Fibroblast of the conjunctiva (primary cell): ENCODE results near the gene LCNL1.

ENCODE experiments used
- DNase-seq: peaks from one replicate; pipeline ENCODE4 v3.0.0-alpha.2; 2010; ENCODE audit warnings: low read depth

Gene LCNL1

DNA sequence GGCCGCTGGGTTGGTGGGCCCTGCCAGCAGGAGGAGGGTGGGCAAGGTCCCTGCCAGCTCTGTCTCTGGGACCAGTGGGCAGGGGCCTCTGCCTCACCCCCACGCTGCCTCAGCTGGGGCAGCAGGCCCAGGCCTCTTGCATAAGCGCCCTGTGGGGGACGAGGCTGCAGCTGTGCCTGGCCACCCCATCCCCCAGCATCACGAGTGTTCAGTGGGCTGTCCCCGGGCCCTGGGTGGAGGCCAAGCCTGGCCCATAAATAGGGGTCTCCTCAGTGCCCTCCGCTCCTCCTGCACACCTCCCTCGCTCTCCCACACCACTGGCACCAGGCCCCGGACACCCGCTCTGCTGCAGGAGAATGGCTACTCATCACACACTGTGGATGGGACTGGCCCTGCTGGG lies 5.6 kb upstream of the LCNL1 start, which contains the start of gene PTGDS:
PTGDS (plus strand) TSS at position 282 of the 400 bp plus-strand sequence; CDS start at position 357, 75 bp downstream.
- no peak for DNase-seq

DNA sequence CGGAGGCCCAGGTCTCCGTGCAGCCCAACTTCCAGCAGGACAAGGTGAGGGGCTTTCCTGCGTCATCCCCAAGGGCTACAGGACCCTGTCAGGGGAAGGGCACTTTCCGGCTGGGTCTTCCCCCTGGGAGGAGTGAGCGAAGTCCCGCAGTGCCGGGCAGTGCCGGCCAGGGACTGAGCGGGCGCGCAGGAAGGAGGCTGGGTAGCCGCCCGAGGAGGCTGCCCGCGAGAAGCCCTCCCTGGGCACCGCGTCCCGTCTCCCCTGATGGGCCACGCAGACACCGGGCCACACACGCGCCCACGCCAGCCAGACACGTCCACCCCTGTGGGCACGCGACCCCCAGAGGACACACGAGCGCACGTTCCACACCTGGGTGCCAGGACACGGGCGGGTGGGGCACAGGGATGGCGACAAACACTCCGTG lies 5.1 kb upstream of the LCNL1 start:
- no peak for DNase-seq

DNA sequence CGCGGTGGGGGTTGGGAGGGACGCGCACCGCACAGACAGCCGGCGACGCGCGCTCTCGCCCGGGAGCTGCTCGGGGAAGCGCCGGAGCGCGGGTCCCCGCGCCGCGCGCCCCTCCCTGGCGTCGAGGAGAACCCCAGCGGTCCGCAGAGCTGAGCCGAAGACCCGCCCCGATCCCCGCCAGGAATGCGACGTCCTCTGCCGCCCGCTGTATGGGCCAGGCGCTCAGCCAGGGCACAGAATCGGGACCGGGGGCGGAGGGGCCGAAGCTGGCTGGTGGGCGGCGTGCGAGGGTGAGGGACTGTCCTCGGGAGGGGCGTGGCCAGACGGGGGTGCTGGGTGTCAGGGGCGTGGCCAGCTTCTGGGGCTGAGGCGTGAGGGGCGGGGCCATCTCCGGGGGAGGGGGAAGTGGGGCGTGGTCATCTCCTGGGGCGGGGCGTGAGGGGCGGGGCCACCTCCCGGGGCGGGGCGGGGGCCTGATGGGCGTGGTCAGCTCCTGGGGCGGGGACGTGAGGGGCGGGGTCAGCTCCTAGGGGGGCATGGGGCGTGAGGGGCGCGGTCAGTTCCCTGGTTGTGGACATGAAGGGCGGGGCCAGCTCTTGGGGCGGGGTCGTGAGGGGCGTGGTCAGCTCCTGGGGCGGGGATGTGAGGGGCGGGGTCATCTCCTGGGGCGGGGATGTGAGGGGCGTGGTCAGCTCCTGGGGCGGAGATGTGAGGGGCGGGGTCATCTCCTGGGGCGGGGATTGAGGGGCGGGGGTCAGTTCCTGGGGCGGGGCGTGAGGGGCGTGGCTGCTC lies 4.5 kb upstream of the LCNL1 start:
- no peak for DNase-seq

DNA sequence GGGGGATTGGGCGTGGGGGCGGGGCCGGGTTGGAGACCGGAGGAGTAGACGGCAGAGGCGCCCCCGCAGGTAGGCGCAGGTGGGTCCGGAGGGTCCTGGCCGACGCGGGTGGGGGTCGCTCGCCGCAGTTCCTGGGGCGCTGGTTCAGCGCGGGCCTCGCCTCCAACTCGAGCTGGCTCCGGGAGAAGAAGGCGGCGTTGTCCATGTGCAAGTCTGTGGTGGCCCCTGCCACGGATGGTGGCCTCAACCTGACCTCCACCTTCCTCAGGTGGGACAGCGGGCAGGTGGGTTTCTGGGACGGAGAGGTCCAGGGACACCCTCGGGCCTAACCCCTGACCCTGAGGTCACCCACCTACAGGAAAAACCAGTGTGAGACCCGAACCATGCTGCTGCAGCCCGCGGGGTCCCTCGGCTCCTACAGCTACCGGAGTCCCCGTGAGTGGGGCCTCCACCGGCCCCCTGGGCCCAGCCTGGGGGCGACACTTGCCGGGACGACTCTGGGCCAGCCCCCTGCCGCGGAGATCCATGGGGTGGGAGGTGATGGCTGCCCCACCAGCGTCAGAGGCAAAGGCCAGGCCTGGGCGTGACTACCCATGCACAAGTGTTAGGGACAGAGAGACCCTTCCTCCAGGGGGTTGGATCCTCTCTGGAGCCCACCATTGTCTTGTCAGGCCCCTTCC lies 3.8 kb upstream of the LCNL1 start:
- DNase-seq, result no peak

DNA sequence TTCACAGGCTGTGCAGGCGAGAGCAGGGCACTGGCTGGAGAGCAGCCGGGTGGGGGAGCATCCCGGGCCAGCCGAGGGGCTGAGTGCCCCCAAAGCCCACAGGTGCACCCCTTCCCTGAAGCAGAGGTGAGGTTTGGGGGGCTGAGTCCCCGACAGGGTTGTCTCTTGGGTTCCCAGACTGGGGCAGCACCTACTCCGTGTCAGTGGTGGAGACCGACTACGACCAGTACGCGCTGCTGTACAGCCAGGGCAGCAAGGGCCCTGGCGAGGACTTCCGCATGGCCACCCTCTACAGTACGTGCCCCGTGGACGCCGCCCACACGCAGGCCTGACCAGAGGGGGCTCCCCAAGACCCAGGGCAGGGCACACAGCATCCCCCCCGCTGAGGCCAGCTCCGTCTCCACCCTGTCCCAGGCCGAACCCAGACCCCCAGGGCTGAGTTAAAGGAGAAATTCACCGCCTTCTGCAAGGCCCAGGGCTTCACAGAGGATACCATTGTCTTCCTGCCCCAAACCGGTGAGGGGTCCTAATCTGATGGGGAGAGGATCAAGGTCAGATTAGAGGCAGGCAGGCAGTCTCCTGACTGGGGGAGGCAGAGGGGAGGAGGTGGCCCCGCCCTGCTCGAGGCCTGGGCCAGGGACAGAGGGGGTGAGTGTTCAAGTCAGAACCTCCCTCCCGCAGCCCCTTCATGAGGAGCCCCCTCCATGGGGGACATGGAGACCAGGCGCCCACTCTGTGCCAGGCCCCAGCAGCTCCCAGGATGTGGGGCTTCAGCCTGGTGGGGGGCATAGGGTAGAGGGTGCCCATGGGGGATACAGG lies 2.8 kb upstream of the LCNL1 start:
- no peak for DNase-seq

DNA sequence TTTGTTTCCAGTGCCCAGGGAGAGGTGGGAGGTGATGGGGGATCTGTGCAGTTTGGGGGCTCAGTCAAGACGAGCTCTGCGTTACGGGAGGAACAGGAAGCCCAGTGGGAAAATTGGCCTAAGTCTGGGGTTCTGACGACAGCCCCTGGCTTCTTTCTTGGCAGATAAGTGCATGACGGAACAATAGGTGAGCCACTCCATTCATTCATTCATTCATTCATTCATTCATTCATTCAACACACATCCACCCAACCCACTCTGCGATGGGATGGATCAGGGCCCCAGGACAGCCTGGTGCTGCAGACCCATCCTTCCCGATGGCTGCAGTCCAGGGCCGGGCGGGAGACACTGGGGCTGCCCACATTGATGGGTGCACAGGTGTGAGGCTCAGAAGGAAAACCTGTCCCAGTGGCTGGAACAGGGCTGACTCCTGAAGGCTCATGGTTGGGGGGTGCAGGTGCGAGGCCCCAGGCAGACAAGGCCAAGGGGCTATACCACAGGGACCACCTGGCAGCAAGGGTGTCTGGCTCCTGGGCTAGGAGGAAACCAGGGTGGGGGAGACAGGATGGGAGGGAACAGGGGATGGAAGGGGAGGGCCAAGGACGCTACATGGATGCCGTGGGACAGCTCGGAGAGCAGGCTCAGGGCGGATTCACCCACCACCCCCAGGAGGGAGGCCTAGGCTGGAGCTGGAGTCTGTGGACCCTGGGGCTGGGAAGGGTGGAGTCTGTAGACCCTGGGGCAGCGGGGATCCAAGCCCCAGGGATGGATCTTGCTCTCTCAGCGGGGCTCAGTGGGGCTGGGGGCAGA lies 1.9 kb upstream of the LCNL1 start:
- no peak for DNase-seq

DNA sequence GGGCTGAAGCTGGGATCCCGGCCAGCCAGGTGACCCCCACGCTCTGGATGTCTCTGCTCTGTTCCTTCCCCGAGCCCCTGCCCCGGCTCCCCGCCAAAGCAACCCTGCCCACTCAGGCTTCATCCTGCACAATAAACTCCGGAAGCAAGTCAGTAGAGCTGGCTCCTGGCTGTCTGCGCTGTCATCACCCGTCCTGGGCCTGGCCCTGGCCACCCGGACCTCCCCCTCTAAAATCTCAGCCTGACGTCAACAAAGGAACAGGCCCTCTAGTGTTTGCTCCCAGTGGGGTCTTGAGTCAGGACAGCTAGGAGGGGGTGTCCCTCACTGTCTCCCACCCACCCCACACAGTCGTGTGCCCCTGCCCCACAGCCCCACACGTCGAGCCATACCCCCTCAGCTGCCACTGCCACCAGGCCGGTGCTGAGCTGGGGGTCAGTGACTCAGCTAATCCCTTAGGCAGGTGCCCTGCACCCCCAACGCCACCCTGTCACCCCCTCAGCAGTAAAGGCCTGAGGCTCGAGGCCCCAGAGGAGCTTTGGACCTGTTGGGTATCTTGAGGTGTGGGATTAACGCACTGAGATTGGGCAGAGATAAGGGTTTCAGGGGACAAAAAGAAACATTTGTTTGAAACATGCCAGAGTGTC lies 1.1 kb upstream of the LCNL1 start:
- DNase-seq, result no peak

DNA sequence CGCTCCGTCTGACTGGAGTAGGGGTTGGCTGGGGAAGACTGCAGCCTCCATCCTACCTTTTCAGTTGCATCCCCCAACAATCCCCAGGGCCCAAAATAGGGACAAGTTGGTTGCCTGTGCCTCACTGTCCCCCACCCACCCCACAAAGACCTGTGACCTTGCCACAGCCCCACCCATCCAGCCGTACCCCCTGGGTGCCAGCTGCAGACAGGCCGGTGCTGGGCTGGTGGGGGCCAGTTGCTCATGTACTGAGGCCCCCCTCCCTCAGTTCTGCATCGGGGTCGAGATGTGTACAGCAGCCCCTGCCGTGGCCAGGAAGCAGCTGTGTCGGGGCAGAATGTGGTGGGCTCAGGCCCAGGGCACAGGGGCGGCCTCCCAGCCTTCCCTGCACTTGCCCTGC lies 374 bp downstream of the LCNL1 start:
- DNase-seq, result no peak

DNA sequence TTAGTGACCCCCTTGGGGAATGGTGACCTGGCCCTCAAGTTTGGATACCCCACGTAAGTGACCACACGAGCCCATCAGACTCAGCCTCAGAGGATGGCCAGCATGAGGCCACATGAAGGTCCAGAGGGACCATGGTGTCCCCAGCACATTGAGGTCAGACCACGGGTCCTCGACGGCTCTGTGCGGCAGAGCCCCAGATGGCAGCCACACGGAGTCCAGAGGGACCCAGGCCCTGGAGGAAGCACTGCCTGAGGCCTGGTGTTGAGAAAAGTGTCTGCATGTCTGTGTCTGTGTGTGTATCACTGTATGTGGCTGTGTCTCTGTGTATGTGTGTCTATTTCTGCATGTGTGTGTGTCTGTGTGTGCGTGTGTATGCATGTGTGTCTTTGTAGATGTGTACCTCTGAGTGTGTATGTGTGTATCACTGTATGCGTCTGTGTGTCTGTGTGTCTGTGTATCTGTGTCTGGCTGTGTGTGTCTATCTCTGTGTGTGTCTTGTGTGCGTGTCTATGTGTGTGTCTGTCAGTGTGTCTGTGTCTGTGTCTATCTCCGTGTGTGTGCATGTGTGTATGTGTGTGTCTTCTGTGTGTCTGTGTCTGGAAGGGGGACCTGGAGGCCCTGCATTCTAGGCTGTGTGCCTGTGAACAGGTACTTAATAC lies 992 bp downstream of the LCNL1 start:
- no peak for DNase-seq

DNA sequence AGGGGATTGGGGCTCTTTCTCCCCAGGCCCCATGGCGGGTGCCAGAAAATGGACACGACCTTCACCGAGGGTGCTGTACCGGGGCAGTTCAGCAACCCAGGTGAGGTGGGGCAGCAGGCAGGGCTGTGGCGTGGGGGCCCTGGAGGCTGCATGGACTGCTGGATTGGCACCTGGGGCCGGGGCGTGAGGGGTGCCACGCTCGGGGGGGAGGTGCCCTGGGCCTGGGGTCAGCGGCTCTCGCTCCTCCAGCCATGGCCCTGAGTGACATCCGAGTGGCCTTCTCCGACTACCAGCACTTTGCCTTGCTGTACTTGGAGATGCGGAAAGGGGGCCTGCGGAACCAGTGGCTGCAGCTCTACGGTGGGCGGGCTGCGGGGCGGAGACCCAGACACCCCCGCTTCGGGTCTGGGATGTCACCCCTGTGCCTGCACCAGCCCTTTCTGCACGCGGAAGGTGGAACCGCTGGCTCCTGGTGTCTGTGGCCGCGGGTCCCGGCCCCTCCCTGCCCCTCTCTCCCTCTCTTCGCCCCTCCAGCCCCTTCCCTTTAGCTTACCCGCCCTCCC lies 1.8 kb downstream of the LCNL1 start:
- DNase-seq, result no peak

DNA sequence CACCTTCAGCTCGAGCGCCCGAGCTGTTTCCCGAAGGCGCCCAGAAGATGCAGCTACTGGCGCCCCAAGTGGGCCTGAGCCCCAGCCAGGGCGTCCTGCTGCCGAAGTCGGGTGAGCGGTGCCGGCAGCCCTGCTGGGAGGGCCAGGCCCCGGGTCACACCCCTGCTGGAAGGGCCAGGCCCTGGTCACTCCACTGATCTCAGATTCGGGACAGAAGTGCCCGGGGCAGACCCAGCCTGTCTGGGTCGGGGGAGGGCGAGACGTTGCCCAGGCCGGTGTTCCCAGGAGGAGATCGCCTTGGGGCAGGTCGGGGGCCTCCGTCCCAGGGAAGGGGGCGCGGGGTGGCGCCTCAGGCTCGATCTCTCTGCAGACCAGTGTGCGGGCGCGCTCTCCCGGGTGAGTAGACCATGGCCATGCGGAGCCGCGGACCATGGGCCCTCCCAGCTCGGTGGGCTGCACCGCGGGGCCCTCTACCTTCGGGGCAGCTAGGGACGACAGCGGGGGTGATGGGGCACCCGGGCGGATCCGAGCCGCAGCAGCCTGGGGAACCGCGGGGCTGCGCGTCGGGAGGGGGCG lies 2.3 kb downstream of the LCNL1 start:
- no peak for DNase-seq

DNA sequence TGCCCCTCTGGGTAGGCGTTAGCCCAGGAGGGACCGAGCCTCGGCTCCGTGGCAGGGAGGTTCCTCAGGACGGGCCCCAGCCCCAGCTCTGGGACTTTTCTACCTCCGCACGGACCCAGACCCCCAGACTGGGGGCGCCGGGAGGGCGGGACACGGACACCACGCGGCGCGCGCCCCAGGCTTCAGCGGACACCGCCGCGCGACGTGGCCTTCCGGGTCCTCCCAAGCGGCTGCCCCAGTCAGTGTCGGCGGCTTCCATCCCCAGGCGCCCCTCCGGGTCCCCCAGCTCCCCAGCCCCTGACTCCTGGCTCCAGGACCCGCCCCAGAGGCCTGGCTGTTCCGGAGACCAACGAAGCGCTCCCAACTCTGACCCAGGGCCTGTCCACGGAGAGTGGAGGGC lies 3.1 kb downstream of the LCNL1 start:
- DNase-seq, result no peak

DNA sequence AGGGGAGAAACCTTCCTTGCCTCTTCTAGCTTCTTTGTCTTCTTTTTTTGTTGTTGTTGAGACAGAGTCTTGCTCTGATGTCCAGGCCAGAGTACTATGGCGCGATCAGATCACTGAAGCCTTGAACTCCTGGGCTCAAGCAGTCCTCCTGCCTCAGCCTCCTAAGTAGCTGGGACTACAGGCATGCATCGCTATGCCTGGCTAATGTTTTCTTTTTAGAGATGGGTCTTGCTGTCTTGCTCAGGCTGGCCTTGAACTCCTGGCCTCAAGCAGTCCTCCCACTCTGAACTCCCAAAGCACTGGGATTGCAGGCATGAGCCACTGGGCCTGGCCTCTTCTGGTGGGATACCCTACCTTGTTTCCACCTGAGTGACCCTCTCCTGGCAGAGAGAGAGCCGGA lies 6.1 kb downstream of the LCNL1 start:
- DNase-seq, result no peak

DNA sequence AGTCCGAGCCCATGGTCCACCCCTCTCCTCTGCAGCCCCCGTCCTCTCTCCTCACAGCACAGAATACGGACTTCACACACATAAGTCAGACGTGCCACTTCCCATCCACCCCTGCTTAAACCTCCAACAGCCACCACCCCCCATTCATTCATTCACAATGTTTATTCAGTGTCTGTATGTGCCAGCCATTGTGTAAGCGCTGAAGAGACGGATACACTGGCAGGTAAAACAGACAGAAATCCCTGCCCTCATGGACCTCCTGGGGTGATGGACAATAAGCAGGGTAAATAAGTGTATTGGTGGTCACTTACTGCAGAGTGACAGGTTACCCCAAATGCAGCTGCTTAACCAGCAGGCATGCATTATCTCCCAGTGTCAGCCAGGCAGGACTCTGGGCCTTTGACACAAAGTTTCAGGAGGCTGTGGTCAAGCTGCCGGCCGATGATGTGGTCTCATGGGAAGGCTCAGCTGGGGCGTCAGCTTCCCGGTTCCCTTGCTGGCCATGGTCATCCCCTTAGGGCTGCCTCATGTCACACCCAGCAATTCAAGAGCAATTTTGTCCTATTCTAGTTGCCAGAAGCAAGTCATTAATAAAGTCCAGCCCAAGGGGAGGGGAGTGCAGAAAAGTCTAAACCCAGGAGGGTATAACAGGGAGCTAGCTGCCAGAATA lies 7.6 kb downstream of the LCNL1 start:
- DNase-seq, result no peak

DNA sequence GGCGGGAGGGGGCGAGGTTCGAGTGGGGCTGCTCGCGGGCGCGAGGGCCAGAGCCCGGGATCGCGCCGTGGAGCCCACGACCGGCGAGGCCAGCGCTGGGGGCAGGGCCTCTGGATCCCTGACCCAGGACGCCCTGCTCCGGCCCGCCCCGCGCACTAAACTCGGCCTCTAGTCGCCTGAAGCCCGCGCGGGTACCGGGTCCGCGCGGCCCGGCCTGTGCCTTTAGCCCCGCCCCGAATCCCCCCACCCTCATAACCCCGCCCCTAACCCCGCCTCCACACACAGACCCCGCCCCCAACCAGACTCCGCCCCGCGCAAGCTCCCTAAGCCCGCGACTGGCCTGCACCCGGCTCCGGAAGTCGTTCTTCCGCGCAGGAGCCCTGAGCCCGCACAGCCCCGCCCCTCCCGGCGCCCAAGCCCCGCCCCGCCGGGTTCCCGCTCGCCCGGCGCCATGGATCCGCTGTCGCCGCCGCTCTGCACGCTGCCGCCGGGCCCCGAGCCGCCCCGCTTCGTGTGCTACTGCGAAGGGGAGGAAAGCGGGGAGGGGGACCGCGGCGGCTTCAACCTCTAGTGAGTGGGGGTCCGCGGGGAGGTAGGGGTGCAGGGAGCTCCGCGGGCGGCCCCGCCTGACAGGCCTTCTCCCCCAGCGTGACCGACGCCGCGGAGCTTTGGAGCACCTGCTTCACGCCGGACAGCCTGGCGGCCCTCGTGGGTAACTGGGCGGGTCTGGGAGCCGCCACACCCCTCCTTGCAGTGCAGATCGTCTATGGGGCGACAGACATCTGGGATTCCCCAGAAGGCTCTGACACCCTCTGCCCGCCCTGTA lies 9.4 kb downstream of the LCNL1 start, which contains the start of gene PAXX:
PAXX (plus strand) TSS at position 430 of the 826 bp plus-strand sequence; CDS start at position 452, 22 bp downstream.
- DNase-seq, result peak; percentile 77

DNA sequence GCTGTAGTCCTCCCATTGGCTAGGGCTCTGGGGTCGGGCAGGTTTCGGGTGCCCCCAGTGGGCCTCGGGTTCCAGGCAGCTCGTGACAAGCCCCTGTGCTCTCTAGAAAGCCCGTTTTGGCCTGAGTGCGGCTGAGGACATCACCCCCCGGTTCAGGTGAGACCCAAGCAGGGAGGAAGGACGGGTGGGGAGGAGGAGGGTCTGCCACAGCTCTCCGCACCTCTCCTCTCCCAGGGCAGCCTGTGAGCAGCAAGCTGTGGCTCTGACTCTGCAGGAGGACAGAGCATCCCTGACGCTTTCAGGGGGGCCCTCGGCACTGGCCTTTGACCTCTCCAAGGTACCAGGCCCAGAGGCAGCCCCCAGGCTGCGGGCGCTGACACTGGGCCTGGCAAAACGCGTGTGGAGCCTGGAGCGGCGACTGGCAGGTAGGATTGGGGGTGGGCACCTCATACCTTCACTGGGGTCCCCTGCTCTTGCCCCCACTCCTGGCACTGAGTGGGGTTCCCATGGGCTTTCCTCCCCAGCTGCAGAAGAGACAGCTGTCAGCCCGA lies 10.1 kb downstream of the LCNL1 start:
- no peak for DNase-seq

DNA sequence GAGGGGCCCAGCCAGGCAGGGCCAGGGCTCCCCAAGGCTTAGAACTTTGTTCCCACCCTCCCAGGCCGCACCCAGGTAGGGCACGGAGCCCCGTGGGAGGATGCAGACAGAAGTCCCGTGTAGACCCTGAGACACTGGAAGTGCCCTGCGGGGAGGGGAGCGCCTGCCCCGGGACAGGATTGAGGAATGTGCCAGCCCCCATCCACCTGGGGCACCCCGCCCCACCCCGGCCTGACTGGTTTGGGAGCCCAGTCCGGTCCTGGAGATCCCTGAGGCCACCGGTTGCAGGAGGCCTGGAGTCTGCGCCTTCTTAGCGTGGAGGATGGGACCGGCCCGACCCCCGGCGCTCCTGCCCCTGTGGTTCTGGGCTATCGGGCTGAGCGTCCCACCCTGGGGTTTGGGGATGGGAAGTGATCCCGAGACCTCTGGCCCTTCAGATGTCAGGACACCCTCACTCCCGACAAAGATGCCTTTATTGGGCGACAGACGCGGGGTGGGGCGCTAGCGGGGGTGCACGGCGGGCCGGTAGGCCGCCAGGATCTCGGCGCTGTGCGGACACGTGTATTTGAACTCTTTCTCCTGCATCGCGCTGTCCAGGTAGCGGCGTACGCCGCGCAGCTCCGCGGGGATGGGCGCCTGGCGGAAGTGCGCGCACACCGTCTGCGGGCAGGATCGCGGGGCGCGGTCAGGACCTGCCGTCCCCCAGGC lies 11.5 kb downstream of the LCNL1 start:
- no peak for DNase-seq

DNA sequence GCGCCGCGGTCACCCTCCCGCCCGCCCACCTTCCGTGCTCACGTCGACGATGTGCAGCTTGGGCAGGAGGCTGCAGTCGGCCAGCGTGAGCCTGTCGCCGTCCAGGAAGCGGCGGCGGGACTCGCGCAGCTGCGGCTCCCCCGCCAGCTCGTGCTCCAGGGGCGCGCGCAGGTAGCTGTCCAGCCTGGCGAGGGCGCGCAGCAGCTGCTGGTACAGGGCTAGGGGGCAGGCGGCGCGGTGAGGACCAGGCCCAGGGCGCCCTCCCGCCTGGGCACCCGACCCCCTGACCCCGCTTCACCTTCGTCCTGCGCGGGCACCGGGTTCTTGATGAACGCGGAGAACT lies 12.1 kb downstream of the LCNL1 start:
- no peak for DNase-seq
